GM21390 (cell line): ENCODE measurements around the gene MKLN1.
A peak's percentile ranks its signal among the peaks of the same experiment; 100 is the strongest.
"Not testable (repeated sequence)": the region's sequence is repeated elsewhere in the genome, so short reads cannot be mapped to it uniquely, and the experiment has no call there.

Experiments used
- ATAC-seq: cut with Tn5 transposase; IDR thresholded peaks from one replicate; pipeline ENCODE4 v1.9.1; 2021; ENCODE audit not compliant: unreplicated experiment

Gene MKLN1

DNA sequence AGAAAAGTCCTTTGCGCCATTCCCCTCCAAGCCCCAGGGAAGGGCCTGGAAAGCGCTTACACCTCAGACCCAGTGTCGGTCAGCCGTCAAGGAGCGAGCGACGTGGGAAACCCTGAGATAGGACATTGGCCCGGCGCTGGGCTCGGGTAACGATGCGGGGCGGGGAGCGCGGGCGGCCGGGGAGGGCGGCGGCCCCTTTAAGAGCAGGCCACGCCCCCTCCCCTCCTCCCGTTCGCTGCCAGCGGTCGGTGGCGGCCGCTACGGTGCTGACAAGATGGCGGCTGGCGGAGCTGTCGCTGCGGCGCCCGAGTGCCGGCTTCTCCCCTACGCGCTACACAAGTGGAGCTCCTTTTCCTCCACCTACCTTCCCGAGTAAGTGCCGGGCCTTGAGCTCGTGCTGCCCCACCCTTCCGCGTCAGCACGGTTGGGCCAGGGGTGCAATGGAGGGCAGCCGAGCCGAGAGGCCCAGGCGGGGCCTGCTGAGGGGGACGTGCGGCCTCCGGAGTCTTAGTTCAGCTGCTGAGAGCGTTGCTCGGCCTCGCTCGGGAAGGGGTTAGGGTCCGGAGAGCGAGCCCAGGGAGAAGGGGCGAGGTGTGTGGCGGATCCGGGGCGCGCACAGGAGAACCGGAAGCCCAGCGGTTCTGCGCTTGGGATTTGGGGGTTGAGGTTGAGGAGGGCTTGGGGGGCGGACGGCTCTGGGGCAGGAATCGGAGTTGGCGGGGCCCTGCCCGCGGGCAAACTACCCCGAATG is at the start of gene MKLN1:
MKLN1 (plus strand) TSS at position 251 of the 751 bp plus-strand sequence; CDS start at position 275, 24 bp downstream.
- ATAC-seq: peak; percentile 85

GRCh38 chr7:131279044-131279443 is 48.6 kb upstream of the MKLN1 start:
- ATAC-seq: no peak

GRCh38 chr7:131281266-131282048 is 46.2 kb upstream of the MKLN1 start:
- ATAC-seq: no peak

DNA sequence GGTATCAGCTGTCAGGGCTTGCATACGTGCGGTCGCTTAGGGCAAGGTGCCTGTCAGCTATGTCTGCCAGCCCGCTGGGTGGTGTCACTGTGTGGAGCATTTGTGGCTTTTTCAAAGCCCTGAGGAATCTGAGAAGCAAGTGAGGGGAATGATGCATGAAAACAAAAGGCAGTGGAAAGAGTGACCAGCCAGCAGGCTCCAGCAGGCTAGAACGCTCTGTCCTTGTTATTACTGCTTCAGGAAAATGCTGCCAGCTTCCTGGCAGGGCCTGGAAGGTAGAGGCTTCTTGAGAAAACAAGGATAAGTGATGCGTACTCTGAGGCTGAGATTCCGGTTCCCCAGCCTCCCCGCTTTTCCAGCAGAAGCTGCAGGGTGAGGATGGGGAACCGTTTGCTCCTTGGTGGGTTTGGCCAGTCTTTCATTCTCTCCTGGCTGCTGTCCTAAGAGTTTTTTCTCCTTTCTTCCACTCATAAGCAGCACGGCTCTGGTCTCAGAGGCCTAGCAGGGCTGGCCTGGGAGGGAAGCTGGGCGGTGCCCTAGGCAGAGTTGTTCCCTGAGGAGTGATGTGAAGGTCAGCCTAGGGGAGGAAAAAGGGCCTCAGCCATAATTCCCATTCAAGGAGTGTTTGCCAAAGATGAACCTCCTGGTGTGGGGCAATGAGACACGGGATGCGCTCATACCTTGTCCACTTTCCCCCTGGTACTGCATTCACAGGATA is 42.8 kb upstream of the MKLN1 start:
- no peak for ATAC-seq

- ATAC-seq: no peak
Measured at GRCh38 chr7:131285556-131285955, 42.1 kb upstream of the MKLN1 start.

DNA sequence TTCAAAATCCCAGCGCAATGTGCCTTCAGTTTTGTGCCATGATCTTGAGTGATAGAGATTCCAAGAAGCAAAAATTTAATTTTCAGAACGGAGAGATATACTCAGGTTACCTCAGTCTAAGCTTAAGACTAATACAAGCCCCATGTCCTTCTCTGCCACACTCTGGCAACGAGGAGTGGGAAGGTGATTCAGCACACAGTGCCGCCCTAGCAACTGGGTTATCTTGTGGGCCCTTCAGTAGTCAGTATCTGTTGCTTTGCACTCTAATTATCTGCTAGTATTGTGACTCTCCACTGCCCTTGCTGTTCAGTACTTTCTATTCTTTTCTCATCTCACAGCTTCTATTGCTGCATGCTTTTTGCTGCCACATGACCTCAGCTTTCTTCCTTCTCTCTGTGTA is 39.2 kb upstream of the MKLN1 start:
- ATAC-seq: no peak

DNA sequence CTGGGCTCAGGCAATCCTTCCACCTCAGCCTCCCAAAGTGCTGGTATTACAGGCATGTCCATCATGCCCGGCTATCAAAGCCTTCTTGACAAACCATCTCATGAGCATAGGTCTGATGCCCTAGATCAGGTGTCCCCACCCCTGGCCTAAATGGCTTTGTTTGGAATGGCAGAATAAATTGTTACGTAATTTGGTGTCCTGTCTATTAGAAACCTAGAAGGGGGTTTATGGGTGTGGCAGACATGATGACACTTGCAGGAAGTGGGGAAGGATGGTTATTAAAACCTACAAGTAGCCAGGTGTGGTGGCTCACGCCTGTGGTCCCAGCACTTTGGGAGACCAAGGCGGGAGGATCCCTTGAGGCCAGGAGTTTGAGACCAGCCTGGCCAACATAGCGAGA is 38.6 kb upstream of the MKLN1 start:
- no peak for ATAC-seq

- ATAC-seq: no peak
Measured at GRCh38 chr7:131292141-131292905, 35.4 kb upstream of the MKLN1 start.

GRCh38 chr7:131293018-131293417 is 34.7 kb upstream of the MKLN1 start:
- no peak for ATAC-seq

- no peak for ATAC-seq
Measured at GRCh38 chr7:131294553-131294952, 33.1 kb upstream of the MKLN1 start.

DNA sequence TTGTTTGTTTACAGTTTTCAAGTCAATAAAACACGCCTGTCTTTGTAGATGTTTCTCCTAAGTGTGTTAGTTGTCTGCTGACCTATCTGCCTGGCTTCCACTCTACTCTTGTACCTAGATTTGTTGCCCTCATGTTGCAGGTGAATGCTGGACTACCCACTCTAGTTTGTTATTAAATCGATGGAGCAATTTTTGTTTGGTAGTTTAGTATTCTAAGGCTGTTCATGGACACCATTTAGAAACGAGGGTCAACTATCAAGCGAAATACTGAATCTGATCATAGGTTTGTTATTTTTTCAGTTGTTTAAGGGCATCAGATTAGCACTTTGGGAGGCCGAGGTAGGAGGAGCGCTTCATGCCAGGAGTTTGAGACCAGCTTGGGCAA is 29.1 kb upstream of the MKLN1 start:
- no peak for ATAC-seq

GRCh38 chr7:131299074-131299473 is 28.6 kb upstream of the MKLN1 start:
- ATAC-seq: no peak

DNA sequence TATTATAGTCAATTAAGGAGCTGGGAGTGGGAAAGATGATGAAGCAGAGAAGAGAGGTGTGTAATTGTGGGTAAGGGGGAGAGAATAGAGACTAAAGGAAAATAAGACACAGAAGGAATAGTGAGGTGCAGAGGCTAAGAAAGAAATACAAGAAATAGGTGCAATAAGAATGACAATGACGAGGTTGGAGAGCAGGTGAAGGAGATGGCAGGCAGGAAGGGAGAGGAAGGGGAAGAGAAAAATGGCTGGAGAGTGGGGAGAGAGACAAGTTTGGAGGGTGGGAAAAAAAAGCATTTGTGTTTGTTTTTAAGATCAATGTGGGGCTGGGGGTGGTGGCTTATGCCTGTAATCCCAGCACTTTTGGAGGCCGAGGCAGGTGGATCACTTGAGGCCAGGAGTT is 27.6 kb upstream of the MKLN1 start:
- no peak for ATAC-seq

DNA sequence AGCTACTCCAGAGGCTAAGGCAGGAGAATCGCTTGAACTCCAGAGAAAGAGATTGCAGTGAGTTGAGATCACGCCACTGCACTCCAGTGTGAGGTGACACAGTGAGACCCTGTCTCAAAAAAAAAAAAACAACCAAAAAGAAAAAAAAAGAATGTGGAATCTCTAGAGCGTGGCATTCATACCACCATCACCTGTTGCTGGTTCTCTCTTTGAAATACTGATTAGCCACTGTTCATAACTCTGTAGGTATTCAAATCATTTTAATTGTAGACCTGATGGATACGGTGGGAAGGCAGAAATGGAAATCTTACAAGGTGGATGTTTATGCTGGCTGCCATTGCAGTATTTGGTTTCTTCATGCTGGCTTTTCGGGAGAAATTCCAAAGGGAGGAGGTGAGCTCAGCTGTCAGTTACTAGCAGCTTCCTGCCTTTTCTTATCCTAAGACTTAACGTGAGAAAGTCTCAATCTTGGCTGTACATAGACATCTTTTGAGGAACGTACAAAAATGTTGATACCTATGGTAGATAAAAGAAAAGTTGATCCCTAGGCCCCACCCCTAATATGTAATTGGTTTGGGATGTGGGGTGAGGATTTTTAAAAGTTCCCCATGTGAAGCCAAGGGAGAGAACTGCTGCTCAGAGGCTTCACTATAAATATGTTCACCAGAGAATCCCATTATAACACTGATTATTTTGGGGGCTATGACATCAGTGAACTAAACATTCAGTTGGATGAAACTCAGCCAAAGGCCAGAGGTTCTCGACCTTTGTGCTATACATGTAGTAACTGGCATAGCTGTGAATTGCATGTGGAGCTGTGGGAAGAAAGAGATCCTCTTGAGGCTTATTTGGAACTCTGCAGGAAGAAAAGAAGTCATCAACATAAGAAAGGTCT is 26.9 kb upstream of the MKLN1 start:
- no peak for ATAC-seq

GRCh38 chr7:131302446-131302845 is 25.2 kb upstream of the MKLN1 start:
- no peak for ATAC-seq

DNA sequence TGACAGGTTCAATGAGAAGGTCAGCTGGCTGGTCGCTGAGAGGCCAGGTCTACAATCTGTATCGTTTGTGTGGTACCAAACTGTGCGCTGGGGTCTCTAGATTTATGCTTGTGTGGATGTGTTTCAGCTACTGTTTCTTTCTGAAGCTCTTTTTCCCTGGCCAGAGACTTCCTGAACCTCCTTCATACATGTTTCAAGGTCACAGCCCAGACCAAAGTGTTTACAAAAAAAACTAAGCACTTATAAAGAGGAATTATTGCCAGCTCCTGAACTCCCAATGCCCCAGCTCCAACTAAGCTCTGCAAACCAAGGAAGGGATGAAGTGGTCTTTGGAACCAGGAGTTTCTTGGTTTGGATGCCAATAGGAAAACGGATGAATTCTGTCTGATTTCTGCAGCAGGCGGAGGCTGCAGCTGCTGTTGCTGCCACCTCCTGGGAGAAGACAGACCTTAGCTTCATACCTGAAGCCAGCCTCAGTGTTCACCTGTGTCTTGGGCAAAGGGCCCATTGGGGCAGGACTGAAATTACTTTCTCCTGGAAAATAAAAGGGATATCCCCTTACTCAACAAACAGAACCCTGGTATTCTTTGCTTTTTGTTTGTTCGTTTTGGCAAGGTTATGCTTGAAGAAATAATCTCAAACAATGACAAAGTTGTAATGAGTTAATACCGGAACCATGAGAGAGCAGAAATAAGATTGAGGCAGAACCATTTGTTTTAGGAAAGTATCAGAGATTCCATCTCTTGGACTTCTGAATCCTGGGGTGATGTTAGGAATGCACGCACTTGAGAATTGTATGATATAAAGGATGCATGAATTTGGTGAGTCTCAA is 24.6 kb upstream of the MKLN1 start:
- ATAC-seq: no peak

GRCh38 chr7:131305152-131305551 is 22.5 kb upstream of the MKLN1 start:
- ATAC-seq: no peak

DNA sequence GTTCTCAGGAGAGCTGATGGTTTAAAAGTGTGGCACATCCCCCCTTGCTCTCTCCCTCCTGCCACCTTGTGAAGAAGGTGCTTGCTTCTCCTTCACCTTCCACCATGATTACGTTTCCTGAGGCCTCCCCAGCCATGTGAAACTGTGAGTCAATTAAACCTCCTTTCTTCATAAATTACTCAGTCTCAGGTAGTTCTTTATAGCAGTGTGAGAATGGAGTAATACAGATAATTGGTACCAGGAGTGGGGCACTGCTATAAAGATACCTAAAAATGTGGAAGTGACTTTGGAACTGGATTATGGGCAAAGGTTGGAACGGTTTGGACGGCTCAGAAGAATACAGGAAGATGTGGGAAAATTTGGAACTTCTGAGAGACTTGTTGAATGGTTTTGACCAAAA is 21.6 kb upstream of the MKLN1 start:
- ATAC-seq: not testable (repeated sequence)

GRCh38 chr7:131306777-131307176 is 20.9 kb upstream of the MKLN1 start:
- no peak for ATAC-seq
